ENCODE results near the gene PPP1R12C. TPM values are rescaled to one million over a fixed set of nuclear protein-coding genes. Genes with fewer than 3 reads are reported as not detected.

The PPP1R12C gene
- total RNA-seq, 1 experiment from 2014 or later: 92.3 TPM

DNA sequence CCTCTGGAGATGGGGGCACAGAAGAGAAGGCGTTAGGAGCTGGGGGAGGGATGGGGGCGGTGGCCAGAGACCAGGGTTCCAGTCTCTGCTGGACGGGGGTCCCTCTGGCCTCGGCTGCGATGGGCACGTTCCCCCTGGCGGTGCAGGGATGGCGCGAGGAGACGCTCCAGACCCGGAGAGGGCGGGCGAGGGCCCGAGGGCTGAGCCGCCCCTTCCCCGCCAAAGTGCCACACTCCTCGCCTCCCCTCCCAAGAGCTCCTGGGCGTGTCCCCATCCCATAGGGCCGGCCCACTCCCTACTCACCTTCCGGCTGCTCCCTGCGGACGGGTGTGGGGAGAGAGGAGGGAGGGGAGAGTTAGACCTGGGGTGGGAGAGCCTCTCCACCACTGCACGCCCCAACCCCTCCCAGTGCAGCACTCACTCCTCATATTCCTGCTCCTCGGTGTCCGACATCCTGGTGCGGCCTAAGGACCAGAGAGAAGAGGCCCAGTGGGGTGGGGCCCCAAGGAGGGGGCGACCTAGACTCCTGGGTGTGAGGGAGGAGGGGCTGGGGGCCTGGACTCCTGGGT lies 29.4 kb upstream of the PPP1R12C start (continued):
- TF ChIP-seq, protein P1, sequence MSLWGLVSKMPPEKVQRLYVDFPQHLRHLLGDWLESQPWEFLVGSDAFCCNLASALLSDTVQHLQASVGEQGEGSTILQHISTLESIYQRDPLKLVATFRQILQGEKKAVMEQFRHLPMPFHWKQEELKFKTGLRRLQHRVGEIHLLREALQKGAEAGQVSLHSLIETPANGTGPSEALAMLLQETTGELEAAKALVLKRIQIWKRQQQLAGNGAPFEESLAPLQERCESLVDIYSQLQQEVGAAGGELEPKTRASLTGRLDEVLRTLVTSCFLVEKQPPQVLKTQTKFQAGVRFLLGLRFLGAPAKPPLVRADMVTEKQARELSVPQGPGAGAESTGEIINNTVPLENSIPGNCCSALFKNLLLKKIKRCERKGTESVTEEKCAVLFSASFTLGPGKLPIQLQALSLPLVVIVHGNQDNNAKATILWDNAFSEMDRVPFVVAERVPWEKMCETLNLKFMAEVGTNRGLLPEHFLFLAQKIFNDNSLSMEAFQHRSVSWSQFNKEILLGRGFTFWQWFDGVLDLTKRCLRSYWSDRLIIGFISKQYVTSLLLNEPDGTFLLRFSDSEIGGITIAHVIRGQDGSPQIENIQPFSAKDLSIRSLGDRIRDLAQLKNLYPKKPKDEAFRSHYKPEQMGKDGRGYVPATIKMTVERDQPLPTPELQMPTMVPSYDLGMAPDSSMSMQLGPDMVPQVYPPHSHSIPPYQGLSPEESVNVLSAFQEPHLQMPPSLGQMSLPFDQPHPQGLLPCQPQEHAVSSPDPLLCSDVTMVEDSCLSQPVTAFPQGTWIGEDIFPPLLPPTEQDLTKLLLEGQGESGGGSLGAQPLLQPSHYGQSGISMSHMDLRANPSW (CRISPR knock-in tag; conservative IDR thresholded peaks at IDR 0.05; ENCODE audit: low read depth): no peak
- TF ChIP-seq, protein P2, sequence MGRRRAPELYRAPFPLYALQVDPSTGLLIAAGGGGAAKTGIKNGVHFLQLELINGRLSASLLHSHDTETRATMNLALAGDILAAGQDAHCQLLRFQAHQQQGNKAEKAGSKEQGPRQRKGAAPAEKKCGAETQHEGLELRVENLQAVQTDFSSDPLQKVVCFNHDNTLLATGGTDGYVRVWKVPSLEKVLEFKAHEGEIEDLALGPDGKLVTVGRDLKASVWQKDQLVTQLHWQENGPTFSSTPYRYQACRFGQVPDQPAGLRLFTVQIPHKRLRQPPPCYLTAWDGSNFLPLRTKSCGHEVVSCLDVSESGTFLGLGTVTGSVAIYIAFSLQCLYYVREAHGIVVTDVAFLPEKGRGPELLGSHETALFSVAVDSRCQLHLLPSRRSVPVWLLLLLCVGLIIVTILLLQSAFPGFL (CRISPR knock-in tag; IDR thresholded peaks at IDR 0.05; ENCODE audit: borderline replicate concordance): no peak
- no peak for TF ChIP-seq ELF4 (CRISPR knock-in tag; IDR thresholded peaks at IDR 0.05; ENCODE audit: low read depth)
- TF ChIP-seq, protein P3, sequence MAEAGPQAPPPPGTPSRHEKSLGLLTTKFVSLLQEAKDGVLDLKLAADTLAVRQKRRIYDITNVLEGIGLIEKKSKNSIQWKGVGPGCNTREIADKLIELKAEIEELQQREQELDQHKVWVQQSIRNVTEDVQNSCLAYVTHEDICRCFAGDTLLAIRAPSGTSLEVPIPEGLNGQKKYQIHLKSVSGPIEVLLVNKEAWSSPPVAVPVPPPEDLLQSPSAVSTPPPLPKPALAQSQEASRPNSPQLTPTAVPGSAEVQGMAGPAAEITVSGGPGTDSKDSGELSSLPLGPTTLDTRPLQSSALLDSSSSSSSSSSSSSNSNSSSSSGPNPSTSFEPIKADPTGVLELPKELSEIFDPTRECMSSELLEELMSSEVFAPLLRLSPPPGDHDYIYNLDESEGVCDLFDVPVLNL (CRISPR knock-in tag; IDR thresholded peaks at IDR 0.05; ENCODE audit: borderline replicate concordance, low read depth): no peak
- TF ChIP-seq, protein P4, sequence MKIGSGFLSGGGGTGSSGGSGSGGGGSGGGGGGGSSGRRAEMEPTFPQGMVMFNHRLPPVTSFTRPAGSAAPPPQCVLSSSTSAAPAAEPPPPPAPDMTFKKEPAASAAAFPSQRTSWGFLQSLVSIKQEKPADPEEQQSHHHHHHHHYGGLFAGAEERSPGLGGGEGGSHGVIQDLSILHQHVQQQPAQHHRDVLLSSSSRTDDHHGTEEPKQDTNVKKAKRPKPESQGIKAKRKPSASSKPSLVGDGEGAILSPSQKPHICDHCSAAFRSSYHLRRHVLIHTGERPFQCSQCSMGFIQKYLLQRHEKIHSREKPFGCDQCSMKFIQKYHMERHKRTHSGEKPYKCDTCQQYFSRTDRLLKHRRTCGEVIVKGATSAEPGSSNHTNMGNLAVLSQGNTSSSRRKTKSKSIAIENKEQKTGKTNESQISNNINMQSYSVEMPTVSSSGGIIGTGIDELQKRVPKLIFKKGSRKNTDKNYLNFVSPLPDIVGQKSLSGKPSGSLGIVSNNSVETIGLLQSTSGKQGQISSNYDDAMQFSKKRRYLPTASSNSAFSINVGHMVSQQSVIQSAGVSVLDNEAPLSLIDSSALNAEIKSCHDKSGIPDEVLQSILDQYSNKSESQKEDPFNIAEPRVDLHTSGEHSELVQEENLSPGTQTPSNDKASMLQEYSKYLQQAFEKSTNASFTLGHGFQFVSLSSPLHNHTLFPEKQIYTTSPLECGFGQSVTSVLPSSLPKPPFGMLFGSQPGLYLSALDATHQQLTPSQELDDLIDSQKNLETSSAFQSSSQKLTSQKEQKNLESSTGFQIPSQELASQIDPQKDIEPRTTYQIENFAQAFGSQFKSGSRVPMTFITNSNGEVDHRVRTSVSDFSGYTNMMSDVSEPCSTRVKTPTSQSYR (CRISPR knock-in tag; IDR thresholded peaks at IDR 0.05): 0 out of 2 replicates have a peak, but pooled peaks have one; percentile 16
- TF ChIP-seq, protein P5, sequence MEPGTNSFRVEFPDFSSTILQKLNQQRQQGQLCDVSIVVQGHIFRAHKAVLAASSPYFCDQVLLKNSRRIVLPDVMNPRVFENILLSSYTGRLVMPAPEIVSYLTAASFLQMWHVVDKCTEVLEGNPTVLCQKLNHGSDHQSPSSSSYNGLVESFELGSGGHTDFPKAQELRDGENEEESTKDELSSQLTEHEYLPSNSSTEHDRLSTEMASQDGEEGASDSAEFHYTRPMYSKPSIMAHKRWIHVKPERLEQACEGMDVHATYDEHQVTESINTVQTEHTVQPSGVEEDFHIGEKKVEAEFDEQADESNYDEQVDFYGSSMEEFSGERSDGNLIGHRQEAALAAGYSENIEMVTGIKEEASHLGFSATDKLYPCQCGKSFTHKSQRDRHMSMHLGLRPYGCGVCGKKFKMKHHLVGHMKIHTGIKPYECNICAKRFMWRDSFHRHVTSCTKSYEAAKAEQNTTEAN (CRISPR knock-in tag; IDR thresholded peaks at IDR 0.05): 0 out of 2 replicates have a peak, but pooled peaks have one; percentile 47
- TF ChIP-seq IRF2 (CRISPR knock-in tag; IDR thresholded peaks at IDR 0.05; ENCODE audit: borderline replicate concordance, low read depth): no peak
- TF ChIP-seq ZBTB21 (CRISPR knock-in tag; IDR thresholded peaks at IDR 0.05; ENCODE audit: borderline replicate concordance): no peak
- TF ChIP-seq MXD4 (CRISPR knock-in tag; IDR thresholded peaks at IDR 0.05; ENCODE audit: borderline replicate concordance): no peak
- TF ChIP-seq, protein P6, sequence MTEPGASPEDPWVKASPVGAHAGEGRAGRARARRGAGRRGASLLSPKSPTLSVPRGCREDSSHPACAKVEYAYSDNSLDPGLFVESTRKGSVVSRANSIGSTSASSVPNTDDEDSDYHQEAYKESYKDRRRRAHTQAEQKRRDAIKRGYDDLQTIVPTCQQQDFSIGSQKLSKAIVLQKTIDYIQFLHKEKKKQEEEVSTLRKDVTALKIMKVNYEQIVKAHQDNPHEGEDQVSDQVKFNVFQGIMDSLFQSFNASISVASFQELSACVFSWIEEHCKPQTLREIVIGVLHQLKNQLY (CRISPR knock-in tag; IDR thresholded peaks at IDR 0.05): no peak
- no peak for TF ChIP-seq ESRRA (CRISPR knock-in tag; IDR thresholded peaks at IDR 0.05; ENCODE audit: borderline replicate concordance)
- TF ChIP-seq JUN (CRISPR knock-in tag; IDR thresholded peaks at IDR 0.05): 0 out of 2 replicates have a peak, but pooled peaks have one; percentile 26
- TF ChIP-seq JAZF1 (CRISPR knock-in tag; IDR thresholded peaks at IDR 0.05): no peak
- TF ChIP-seq, protein P7, sequence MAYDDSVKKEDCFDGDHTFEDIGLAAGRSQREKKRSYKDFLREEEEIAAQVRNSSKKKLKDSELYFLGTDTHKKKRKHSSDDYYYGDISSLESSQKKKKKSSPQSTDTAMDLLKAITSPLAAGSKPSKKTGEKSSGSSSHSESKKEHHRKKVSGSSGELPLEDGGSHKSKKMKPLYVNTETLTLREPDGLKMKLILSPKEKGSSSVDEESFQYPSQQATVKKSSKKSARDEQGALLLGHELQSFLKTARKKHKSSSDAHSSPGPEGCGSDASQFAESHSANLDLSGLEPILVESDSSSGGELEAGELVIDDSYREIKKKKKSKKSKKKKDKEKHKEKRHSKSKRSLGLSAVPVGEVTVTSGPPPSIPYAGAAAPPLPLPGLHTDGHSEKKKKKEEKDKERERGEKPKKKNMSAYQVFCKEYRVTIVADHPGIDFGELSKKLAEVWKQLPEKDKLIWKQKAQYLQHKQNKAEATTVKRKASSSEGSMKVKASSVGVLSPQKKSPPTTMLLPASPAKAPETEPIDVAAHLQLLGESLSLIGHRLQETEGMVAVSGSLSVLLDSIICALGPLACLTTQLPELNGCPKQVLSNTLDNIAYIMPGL (CRISPR knock-in tag; IDR thresholded peaks at IDR 0.05): no peak
- TF ChIP-seq, protein P8, sequence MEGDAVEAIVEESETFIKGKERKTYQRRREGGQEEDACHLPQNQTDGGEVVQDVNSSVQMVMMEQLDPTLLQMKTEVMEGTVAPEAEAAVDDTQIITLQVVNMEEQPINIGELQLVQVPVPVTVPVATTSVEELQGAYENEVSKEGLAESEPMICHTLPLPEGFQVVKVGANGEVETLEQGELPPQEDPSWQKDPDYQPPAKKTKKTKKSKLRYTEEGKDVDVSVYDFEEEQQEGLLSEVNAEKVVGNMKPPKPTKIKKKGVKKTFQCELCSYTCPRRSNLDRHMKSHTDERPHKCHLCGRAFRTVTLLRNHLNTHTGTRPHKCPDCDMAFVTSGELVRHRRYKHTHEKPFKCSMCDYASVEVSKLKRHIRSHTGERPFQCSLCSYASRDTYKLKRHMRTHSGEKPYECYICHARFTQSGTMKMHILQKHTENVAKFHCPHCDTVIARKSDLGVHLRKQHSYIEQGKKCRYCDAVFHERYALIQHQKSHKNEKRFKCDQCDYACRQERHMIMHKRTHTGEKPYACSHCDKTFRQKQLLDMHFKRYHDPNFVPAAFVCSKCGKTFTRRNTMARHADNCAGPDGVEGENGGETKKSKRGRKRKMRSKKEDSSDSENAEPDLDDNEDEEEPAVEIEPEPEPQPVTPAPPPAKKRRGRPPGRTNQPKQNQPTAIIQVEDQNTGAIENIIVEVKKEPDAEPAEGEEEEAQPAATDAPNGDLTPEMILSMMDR (IDR thresholded peaks at IDR 0.05): no peak
- TF ChIP-seq EMX1 (CRISPR knock-in tag; IDR thresholded peaks at IDR 0.05): no peak
- TF ChIP-seq TP53 (CRISPR knock-in tag; IDR thresholded peaks at IDR 0.05): no peak
- no peak for TF ChIP-seq NFATC4 (CRISPR knock-in tag; IDR thresholded peaks at IDR 0.05)
- TF ChIP-seq, protein P9, sequence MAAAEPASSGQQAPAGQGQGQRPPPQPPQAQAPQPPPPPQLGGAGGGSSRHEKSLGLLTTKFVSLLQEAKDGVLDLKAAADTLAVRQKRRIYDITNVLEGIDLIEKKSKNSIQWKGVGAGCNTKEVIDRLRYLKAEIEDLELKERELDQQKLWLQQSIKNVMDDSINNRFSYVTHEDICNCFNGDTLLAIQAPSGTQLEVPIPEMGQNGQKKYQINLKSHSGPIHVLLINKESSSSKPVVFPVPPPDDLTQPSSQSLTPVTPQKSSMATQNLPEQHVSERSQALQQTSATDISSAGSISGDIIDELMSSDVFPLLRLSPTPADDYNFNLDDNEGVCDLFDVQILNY (CRISPR knock-in tag; IDR thresholded peaks at IDR 0.05): no peak
- TF ChIP-seq GABPB1 (CRISPR knock-in tag; IDR thresholded peaks at IDR 0.05): no peak
- TF ChIP-seq, protein P10, sequence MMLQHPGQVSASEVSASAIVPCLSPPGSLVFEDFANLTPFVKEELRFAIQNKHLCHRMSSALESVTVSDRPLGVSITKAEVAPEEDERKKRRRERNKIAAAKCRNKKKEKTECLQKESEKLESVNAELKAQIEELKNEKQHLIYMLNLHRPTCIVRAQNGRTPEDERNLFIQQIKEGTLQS (CRISPR knock-in tag; conservative IDR thresholded peaks at IDR 0.05): no peak
- TF ChIP-seq TCF7 (CRISPR knock-in tag; IDR thresholded peaks at IDR 0.05; ENCODE audit: low read depth): no peak

Measured in WTC11 (cell line).